Mammary epithelial cell (primary cell): ENCODE results near the gene SSBP1.

Experiments used
- EZH2 ChIP-seq: IDR thresholded peaks from 2 replicates; pipeline ENCODE4 v1.6.1; 2012; ENCODE audit warnings: low read length, inconsistent platforms, borderline replicate concordance
- TF ChIP-seq, protein P1 (sequence below), 2 donors: IDR thresholded peaks in 1 of 2; conservative IDR thresholded peaks in 1 of 2; 2 replicates each; pipeline ENCODE4 v1.5.1; 2011 to 2012; ENCODE audit warnings: inconsistent platforms in 2 of 2, low read length in 2 of 2, mild to moderate bottlenecking in 2 of 2, control low read depth in 1 of 2, low read depth in 1 of 2; ENCODE audit not compliant: insufficient read depth in 1 of 2; ENCODE audit errors: extremely low read depth in 1 of 2

DNA sequence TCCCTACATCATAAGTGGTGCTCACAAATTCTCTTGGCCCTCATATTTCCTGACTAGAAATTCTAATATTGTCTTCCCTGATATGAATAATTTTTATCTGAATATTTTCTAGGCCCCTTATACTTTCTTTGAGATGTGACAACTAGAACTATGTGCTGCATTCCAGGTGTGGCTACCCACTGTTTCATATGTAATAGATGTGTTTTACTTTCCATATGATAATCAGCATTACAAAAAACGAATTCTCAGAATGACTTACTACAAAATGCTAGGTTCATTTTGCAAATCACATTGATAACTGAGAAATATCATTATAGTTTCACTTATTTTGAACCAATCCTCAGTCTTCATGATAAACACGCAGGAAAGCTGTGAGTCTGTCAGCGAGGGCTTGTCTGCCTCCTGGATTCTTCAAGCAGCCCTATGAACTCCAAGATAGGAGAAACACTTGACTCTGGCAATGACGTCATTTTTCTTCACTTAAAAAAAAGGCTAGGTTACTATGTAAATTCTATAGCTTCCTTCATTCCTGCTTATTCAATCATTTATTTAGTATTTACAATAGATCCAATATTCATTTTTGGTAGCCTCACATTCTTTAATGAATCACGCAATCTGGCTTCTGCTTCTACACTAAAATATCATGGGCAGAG lies 25.4 kb upstream of the SSBP1 start:
- no peak for TF ChIP-seq EZH2
- TF ChIP-seq, protein P1, sequence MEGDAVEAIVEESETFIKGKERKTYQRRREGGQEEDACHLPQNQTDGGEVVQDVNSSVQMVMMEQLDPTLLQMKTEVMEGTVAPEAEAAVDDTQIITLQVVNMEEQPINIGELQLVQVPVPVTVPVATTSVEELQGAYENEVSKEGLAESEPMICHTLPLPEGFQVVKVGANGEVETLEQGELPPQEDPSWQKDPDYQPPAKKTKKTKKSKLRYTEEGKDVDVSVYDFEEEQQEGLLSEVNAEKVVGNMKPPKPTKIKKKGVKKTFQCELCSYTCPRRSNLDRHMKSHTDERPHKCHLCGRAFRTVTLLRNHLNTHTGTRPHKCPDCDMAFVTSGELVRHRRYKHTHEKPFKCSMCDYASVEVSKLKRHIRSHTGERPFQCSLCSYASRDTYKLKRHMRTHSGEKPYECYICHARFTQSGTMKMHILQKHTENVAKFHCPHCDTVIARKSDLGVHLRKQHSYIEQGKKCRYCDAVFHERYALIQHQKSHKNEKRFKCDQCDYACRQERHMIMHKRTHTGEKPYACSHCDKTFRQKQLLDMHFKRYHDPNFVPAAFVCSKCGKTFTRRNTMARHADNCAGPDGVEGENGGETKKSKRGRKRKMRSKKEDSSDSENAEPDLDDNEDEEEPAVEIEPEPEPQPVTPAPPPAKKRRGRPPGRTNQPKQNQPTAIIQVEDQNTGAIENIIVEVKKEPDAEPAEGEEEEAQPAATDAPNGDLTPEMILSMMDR (conservative IDR thresholded peaks at IDR 0.05 in 1 of 2, IDR thresholded peaks at IDR 0.05 in 1 of 2; ENCODE audit: extremely low read depth in 1 of 2, insufficient read depth in 1 of 2, low read depth in 1 of 2, low read length in 2 of 2), result no peak
